K562 (cell line): ENCODE data around the gene VSIG10L2. TPM values are rescaled to one million over a fixed set of nuclear protein-coding genes. Genes with fewer than 3 reads are reported as not detected.

ENCODE experiments used
- ATAC-seq: fragments of 200-7000 bp; cut with Tn5 transposase; 3 replicates; pipeline ENCODE4 v1.9.1; 2020; ENCODE audit warnings: moderate library complexity
- BruUV-seq: library from RNA; stranded (reverse); fragments of 400-500 nt; replicated peaks from 2 replicates; lab custom pipeline; 2021; lab: Mats Ljungman, UMichigan
- CTCF ChIA-PET: fragments of 300-600 bp; formaldehyde crosslinking; extraction: SDS; loops from one replicate; lab custom pipeline; 2021; ENCODE audit warnings: low intra/inter-chr PET ratio; lab: Yijun Ruan, JAX
- POLR2A ChIA-PET: fragments of 300-600, 350-650 bp; sonication (Branson Sonifier 250); formaldehyde crosslinking; extraction: SDS; loops from one replicate; lab custom pipeline; 2021; ENCODE audit warnings: antibody characterized with exemption, inconsistent platforms; lab: Yijun Ruan, JAX
- DNase-seq, 4 experiments: peaks; one replicate each; pipeline versions ENCODE4 v3.0.0 to v3.0.0-alpha.2; 2011 to 2018; ENCODE audit warnings: low spot score in 3 of 4, mixed read lengths in 3 of 4; ENCODE audit errors: extremely low read depth in 1 of 4
- FAIRE-seq: peaks from 2 replicates; lab custom pipeline; 2011; peaks lifted over from hg19 to GRCh38; lab: Jason Lieb, UNC
- H2AFZ ChIP-seq: 2 replicates; pipeline ENCODE4 v1.6.0; 2011; ENCODE audit warnings: low read depth, low read length, control low read depth, inconsistent platforms
- H3K27ac ChIP-seq: fragments of 200-600 bp; 3 replicates; pipeline ENCODE4 v1.8.0; 2011; ENCODE audit warnings: low read depth, mild to moderate bottlenecking, control low read depth, inconsistent platforms, low read length, moderate library complexity, mixed read lengths; ENCODE audit errors: extremely low read depth
- H3K27me3 ChIP-seq, 2 experiments: fragments of 300-600 bp in 1 of 2; 2 replicates in 1 of 2; 3 replicates in 1 of 2; pipeline versions ENCODE4 v1.6.0 to v1.8.0; 2011; ENCODE audit warnings: inconsistent platforms in 2 of 2, low read length in 2 of 2, mild to moderate bottlenecking in 1 of 2, mixed read lengths in 1 of 2, moderate library complexity in 1 of 2; ENCODE audit not compliant: control insufficient read depth in 2 of 2, insufficient read depth in 2 of 2
- H3K36me3 ChIP-seq: fragments of 300-600 bp; 3 replicates; pipeline ENCODE4 v1.8.0; 2011; ENCODE audit warnings: mild to moderate bottlenecking, low read length, inconsistent platforms; ENCODE audit not compliant: control insufficient read depth, insufficient read depth
- H3K4me1 ChIP-seq, 2 experiments: fragments of 200-600 bp in 1 of 2; replicated peaks in 1 of 2; 2 replicates in 1 of 2; 3 replicates in 1 of 2; pipeline versions ENCODE4 v1.5.1 to v1.8.0; 2011; ENCODE audit warnings: inconsistent platforms in 2 of 2, low read length in 2 of 2, mild to moderate bottlenecking in 1 of 2, mixed read lengths in 1 of 2, moderate library complexity in 1 of 2; ENCODE audit not compliant: control insufficient read depth in 2 of 2, insufficient read depth in 2 of 2
- H3K4me2 ChIP-seq: 2 replicates; pipeline ENCODE4 v1.6.1; 2011; ENCODE audit warnings: low read length, control low read depth, inconsistent platforms, mixed read lengths; ENCODE audit not compliant: insufficient read depth
- H3K4me3 ChIP-seq: fragments of 200-600 bp; sonication (generic), shearing (Covaris generic); 2 replicates; pipeline ENCODE4 v1.5.1; 2016; ENCODE audit warnings: control low read depth, inconsistent platforms
- H3K79me2 ChIP-seq: fragments of 200-600 bp; 3 replicates; pipeline ENCODE4 v1.8.0; 2011; ENCODE audit warnings: low read length, inconsistent platforms; ENCODE audit not compliant: control insufficient read depth, insufficient read depth
- H3K9ac ChIP-seq, 2 experiments: 2 replicates each; pipeline versions ENCODE4 v1.6.0 to v1.6.1; 2011; ENCODE audit warnings: low read depth in 2 of 2, low read length in 2 of 2, control low read depth in 1 of 2, inconsistent platforms in 1 of 2, mild to moderate bottlenecking in 1 of 2, mixed read lengths in 1 of 2; ENCODE audit not compliant: insufficient read depth in 1 of 2
- H3K9me1 ChIP-seq: one replicate; pipeline ENCODE4 v1.6.0; 2011; ENCODE audit warnings: inconsistent platforms, mild to moderate bottlenecking, low read length, moderate library complexity; ENCODE audit not compliant: control insufficient read depth, insufficient read depth
- H3K9me3 ChIP-seq: replicated peaks from 2 replicates; pipeline ENCODE4 v1.5.1; 2011; ENCODE audit warnings: low read depth, low read length, inconsistent platforms; ENCODE audit not compliant: control insufficient read depth, insufficient read depth
- H4K20me1 ChIP-seq: replicated peaks from 2 replicates; pipeline ENCODE4 v1.6.1; 2011; ENCODE audit warnings: low read length, inconsistent platforms, mixed read lengths; ENCODE audit not compliant: control insufficient read depth, insufficient read depth
- EP300 ChIP-seq: IDR thresholded peaks from 2 replicates; pipeline ENCODE4 v1.6.1; 2012; ENCODE audit warnings: low read length, improper control_type of control experiment
- KLF16 ChIP-seq: IDR thresholded peaks from 2 replicates; pipeline ENCODE4 v1.6.1; 2016; ENCODE audit warnings: antibody characterized with exemption
- NFXL1 ChIP-seq: fragments of 450-650 bp; formaldehyde crosslinking; IDR thresholded peaks from 2 replicates; pipeline ENCODE4 v1.4.0; 2021; ENCODE audit warnings: mild to moderate bottlenecking
- NR1H2 ChIP-seq: sonication (generic); formaldehyde crosslinking; IDR thresholded peaks from 2 replicates; pipeline ENCODE4 v1.4.0; 2020; ENCODE audit warnings: mild to moderate bottlenecking, missing genetic modification reagents
- RFX7 ChIP-seq: fragments of 250-450 bp; sonication (Bioruptor Pico); IDR thresholded peaks from 2 replicates; pipeline ENCODE4 v1.5.1; 2021; ENCODE audit warnings: mild to moderate bottlenecking
- SP1 ChIP-seq: sonication (generic); formaldehyde crosslinking; IDR thresholded peaks from 2 replicates; pipeline ENCODE4 v1.8.1; 2022; ENCODE audit warnings: mild to moderate bottlenecking, missing genetic modification reagents
- ZFX ChIP-seq: sonication (generic); formaldehyde crosslinking; IDR thresholded peaks from 2 replicates; pipeline ENCODE4 v1.8.0; 2022; ENCODE audit warnings: mild to moderate bottlenecking, missing genetic modification reagents, moderate library complexity
- WGBS: fragments of 100-300 bp; shearing (Covaris generic); methylation state at CpG from one replicate; pipeline ENCODE4 v1.1.6; 2016; ENCODE audit warnings: low coverage, mixed read lengths; ENCODE audit not compliant: insufficient coverage; ENCODE audit errors: missing lambda C conversion rate; 5-methylcytosine and 5-hydroxymethylcytosine counted together
- in situ Hi-C: fragments of 300-500 bp; cut with MboI; formaldehyde crosslinking; loops from 4 replicates; pipeline ENCODE4 v1.15.0; 2018; ENCODE audit warnings: inconsistent platforms, mixed read lengths
- intact Hi-C: fragments of 100-400 bp; cut with micrococcal nuclease; formaldehyde crosslinking; loops from 2 replicates; pipeline ENCODE4 v1.14.2; 2022
- polyA plus RNA-seq, 8 experiments: library from polyadenylated mRNA; depleted of rRNA in 4 of 8; stranded (reverse) in 5 of 8; unstranded in 3 of 8; fragments of >200 nt; fragmentation: Nextera tagmentation in 2 of 8; fragmentation: Illumina TruSeq in 1 of 8; extraction: Ambion mirVana in 2 of 8; extraction: Trizol in 1 of 8; gene quantifications; 2 replicates each; pipeline versions ENCODE4 v1.2.1 to v1.2.3, GENCODE V29; 2011 to 2014; ENCODE audit warnings: inconsistent platforms in 1 of 8, missing spikeins in 1 of 8
- total RNA-seq, 7 experiments: library from RNA; depleted of rRNA in 6 of 7; stranded (reverse); fragments of >200 nt in 6 of 7; fragmentation: Illumina TruSeq in 2 of 7; extraction: Trizol in 2 of 7; gene quantifications; 2 replicates each; pipeline versions ENCODE4 v1.2.1 to v1.2.3, GENCODE V29; 2011 to 2021; ENCODE audit warnings: low replicate concordance in 1 of 7
- TF ChIP-seq, protein P1 (sequence below): fragments of 250-450 bp; sonication (Bioruptor Pico); IDR thresholded peaks from 2 replicates; pipeline ENCODE4 v1.9.0; 2021; ENCODE audit warnings: mild to moderate bottlenecking
- TF ChIP-seq, protein P2 (sequence below): fragments of 250-450 bp; sonication (Bioruptor Pico); IDR thresholded peaks from 2 replicates; pipeline ENCODE4 v1.4.0; 2020; ENCODE audit warnings: mild to moderate bottlenecking, moderate library complexity

Gene VSIG10L2
- total and polyA plus RNA-seq, 9 of the 15 experiments (the other 6 are each of a cell fraction or from before 2014, with no cell fraction given): not detected

DNA sequence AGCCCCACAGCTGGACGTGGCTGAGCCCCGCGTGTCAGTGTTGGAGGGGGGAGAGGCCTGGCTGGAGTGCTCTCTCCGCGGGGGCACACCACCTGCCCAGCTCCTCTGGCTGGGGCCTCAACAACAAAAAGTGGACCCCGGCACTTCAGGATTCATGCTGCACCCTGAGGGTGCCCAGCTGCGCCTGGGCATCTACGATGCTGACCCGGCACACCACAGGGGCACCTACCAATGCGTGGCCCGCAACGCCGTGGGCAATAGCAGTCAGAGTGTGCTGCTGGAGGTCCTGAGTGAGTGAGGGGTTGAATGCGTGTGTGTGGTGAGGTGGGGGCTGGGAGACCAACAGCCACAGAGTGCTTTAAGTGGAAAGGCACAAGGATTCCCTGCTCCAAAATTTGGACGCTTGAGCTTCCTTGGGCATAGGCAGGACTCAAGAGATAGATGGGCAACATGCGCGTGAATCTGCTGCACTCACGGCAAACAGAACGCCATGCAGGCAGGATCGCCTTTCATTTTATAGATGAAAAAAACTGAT is 7.6 kb downstream of the VSIG10L2 start (continued):
- TF ChIP-seq, protein P1, sequence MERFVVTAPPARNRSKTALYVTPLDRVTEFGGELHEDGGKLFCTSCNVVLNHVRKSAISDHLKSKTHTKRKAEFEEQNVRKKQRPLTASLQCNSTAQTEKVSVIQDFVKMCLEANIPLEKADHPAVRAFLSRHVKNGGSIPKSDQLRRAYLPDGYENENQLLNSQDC (CRISPR knock-in tag): no peak

DNA sequence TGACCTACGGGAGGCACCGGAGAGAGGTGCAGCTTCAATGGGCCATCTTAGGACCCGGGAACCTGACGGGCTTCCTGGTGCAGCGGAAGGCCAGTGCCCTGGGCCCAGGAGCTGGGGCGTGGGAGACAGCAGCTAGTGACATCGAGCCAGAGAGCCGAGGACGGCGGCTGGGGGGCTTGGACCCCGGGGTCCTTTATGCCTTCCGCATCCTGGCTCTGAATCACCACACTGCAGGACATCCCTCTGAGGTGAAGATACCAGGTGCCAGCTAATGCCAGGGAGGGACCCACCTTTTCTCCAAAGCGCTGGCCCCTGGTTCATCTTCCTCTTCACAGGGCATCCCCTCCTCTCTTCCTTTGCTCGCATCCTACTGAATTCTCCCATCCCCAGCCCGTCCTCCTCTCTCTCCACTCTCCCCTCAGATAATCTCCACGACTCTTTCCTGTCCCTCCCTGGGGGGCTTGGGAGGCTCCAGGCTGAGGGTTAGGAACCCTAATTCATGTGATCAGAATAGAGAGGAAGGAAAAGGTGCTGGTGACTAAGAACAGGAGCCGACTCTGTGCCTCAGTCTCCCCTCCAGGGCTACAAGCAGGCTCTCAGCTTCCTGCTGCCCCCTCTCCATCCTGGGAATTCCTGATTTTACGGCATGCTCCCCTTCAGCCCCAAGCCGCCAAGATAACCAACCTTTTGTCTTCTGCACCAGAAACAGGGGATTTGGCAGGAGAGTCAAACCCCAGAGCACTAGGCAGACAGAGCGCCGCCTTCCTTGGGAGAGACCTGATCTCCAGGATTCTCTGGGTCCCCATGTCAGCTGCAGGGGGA is 8.5 kb downstream of the VSIG10L2 start:
- TF ChIP-seq RFX7 (CRISPR knock-in tag) (no peak), ZFX (CRISPR knock-in tag) (no peak), NR1H2 (no peak), EP300 (no peak), SP1 (no peak), NFXL1 (CRISPR knock-in tag) (no peak), KLF16 (no peak)
- TF ChIP-seq, protein P2, sequence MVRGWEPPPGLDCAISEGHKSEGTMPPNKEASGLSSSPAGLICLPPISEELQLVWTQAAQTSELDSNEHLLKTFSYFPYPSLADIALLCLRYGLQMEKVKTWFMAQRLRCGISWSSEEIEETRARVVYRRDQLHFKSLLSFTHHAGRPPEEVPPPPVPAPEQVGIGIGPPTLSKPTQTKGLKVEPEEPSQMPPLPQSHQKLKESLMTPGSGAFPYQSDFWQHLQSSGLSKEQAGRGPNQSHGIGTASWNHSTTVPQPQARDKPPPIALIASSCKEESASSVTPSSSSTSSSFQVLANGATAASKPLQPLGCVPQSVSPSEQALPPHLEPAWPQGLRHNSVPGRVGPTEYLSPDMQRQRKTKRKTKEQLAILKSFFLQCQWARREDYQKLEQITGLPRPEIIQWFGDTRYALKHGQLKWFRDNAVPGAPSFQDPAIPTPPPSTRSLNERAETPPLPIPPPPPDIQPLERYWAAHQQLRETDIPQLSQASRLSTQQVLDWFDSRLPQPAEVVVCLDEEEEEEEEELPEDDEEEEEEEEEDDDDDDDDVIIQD (CRISPR knock-in tag): no peak
- peaks cover 8% of the 10 kb centered on the region; the same call in 1 of the 2 replicates for H4K20me1 ChIP-seq
- no TSS peak for BruUV-seq
- DNase-seq (no peak), ATAC-seq (no peak), FAIRE-seq (no peak)
- H3K4me3 ChIP-seq: no peak overlapping the region
- intact Hi-C loops: no loop called here
- H3K27ac ChIP-seq: no peak overlapping the region
- no peak overlapping the region for H3K9ac ChIP-seq
- H3K4me1 ChIP-seq: peaks cover 0 to 4% of the 10 kb centered on the region in 2 experiments; a peak in 2 of 5 replicates
- POLR2A ChIA-PET: interaction anchor here (0.6 to 1.3 kb wide), 2 partner anchors 12 to 458 kb away, joined by 3 to 6 read pairs; no protein-coding TSS in a partner anchor
- no peaks in the 10 kb centered on the region for H3K9me3 ChIP-seq
- no peak overlapping the region for H3K4me2 ChIP-seq
- H3K9me1 ChIP-seq: peaks cover 4% of the 10 kb centered on the region
- in situ Hi-C loops: no loop called here
- peaks cover 70 to 76% of the 10 kb centered on the region in 2 experiments for H3K27me3 ChIP-seq
- CTCF ChIA-PET: no interaction called here
- H3K36me3 ChIP-seq: no peaks in the 10 kb centered on the region
- H2AFZ ChIP-seq: no peak overlapping the region
- no peaks in the 10 kb centered on the region for H3K79me2 ChIP-seq
- WGBS: 3% methylated on average over 21 of the region's 21 CpGs
